HCT116 (cell line): ENCODE data around the gene SMARCB1. TPM values are rescaled to one million over a fixed set of nuclear protein-coding genes. Genes with fewer than 3 reads are reported as not detected.

Experiments
- ATAC-seq: fragments of 200-7000 bp; cut with Tn5 transposase; 2 replicates; pipeline ENCODE4 v1.9.1; 2020; ENCODE audit warnings: mild to moderate bottlenecking, moderate library complexity
- BruUV-seq: library from RNA; stranded (reverse); fragments of 400-500 nt; replicated peaks from 2 replicates; lab custom pipeline; 2021; lab: Mats Ljungman, UMichigan
- CTCF ChIA-PET: fragments of 300-600 bp; sonication (Branson Sonifier 250); formaldehyde crosslinking; loops from one replicate; lab custom pipeline; 2021; ENCODE audit warnings: antibody characterized with exemption; lab: Charles Lee
- POLR2A ChIA-PET: fragments of 300-600, 350-600 bp; sonication (Branson Sonifier 250); formaldehyde crosslinking; loops from one replicate; lab custom pipeline; 2021; ENCODE audit warnings: antibody characterized with exemption; lab: Charles Lee
- RAD21 ChIA-PET, 2 experiments: fragments of 300-600 bp; sonication (Branson Sonifier 250); formaldehyde crosslinking; loops; one replicate each; lab custom pipeline; 2023; ENCODE audit warnings: low total read pairs in 2 of 2; ENCODE audit not compliant: uncharacterized antibody in 2 of 2, unreplicated experiment in 2 of 2, low non-redundant PET in 1 of 2; lab: Charles Lee
- DNase-seq: peaks from one replicate; pipeline ENCODE4 v3.0.0-alpha.2; 2010; ENCODE audit warnings: low read depth, low spot score
- H2AFZ ChIP-seq: fragments of 200-600 bp; shearing (Covaris generic), sonication (generic); 2 replicates; pipeline ENCODE4 v1.6.1; 2017; ENCODE audit warnings: low read depth, mixed run types, mixed read lengths, antibody characterized with exemption, low read length; ENCODE audit not compliant: poor library complexity, severe bottlenecking
- H3K27ac ChIP-seq: 2 replicates; pipeline ENCODE4 v1.5.1; 2012; ENCODE audit warnings: low read depth, low read length
- H3K27me3 ChIP-seq: fragments of 200-600 bp; sonication (generic); 2 replicates; pipeline ENCODE4 v1.6.1; 2016; ENCODE audit warnings: mixed run types, low read length, mixed read lengths; ENCODE audit not compliant: insufficient read depth
- H3K36me3 ChIP-seq, 2 experiments: fragments of 200-500 bp in 1 of 2; fragments of 200-600 bp in 1 of 2; sonication (Bioruptor generic) in 1 of 2; sonication (generic) in 1 of 2; 2 replicates each; pipeline versions ENCODE4 v1.5.1 to v1.6.1; 2014 to 2016; ENCODE audit warnings: low read length in 2 of 2, inconsistent platforms in 1 of 2, mixed read lengths in 1 of 2, mixed run types in 1 of 2; ENCODE audit not compliant: insufficient read depth in 2 of 2, control insufficient read depth in 1 of 2
- H3K4me1 ChIP-seq, 2 experiments: fragments of 200-600 bp in 1 of 2; sonication (generic) in 1 of 2; 2 replicates each; pipeline versions ENCODE4 v1.5.1 to v1.6.1; 2012 to 2017; ENCODE audit warnings: low read length in 2 of 2, inconsistent platforms in 1 of 2, mild to moderate bottlenecking in 1 of 2, mixed read lengths in 1 of 2, mixed run types in 1 of 2, moderate library complexity in 1 of 2; ENCODE audit not compliant: insufficient read depth in 2 of 2, control insufficient read depth in 1 of 2
- H3K4me2 ChIP-seq: fragments of 200-600 bp; sonication (generic); 2 replicates; pipeline ENCODE4 v1.6.1; 2017; ENCODE audit warnings: mixed run types, low read length, mixed read lengths
- H3K4me3 ChIP-seq, 2 experiments: fragments of 200-600 bp in 1 of 2; sonication (generic) in 1 of 2; replicated peaks in 1 of 2; 2 replicates each; pipeline ENCODE4 v1.5.1; 2011 to 2016; ENCODE audit warnings: low read length in 2 of 2, control low read depth in 1 of 2, low read depth in 1 of 2, mild to moderate bottlenecking in 1 of 2, mixed read lengths in 1 of 2, mixed run types in 1 of 2
- H3K79me2 ChIP-seq: fragments of 200-600 bp; sonication (generic); 2 replicates; pipeline ENCODE4 v1.6.1; 2017; ENCODE audit warnings: mild to moderate bottlenecking, mixed run types, low read length, moderate library complexity, mixed read lengths; ENCODE audit not compliant: insufficient read depth
- H3K9ac ChIP-seq: fragments of 200-600 bp; sonication (generic); 2 replicates; pipeline ENCODE4 v1.6.1; 2016; ENCODE audit warnings: low read length, mixed read lengths
- H3K9me2 ChIP-seq: fragments of 200-600 bp; sonication (generic), shearing (Covaris generic); 2 replicates; pipeline ENCODE4 v1.6.1; 2017; ENCODE audit warnings: mixed run types, mild to moderate bottlenecking, moderate library complexity; ENCODE audit not compliant: insufficient read depth
- H3K9me3 ChIP-seq, 2 experiments: fragments of 200-500 bp in 1 of 2; fragments of 200-600 bp in 1 of 2; sonication (Bioruptor generic) in 1 of 2; sonication (generic) in 1 of 2; 2 replicates each; pipeline ENCODE4 v1.6.1; 2014 to 2017; ENCODE audit warnings: low read length in 2 of 2, mixed read lengths in 2 of 2, inconsistent platforms in 1 of 2, low read depth in 1 of 2, mild to moderate bottlenecking in 1 of 2, mixed run types in 1 of 2, moderate library complexity in 1 of 2; ENCODE audit not compliant: control insufficient read depth in 1 of 2, insufficient read depth in 1 of 2
- H4K20me1 ChIP-seq: fragments of 200-600 bp; sonication (generic), shearing (Covaris generic); 2 replicates; pipeline ENCODE4 v1.6.1; 2017; ENCODE audit warnings: mixed run types, mild to moderate bottlenecking, moderate library complexity; ENCODE audit not compliant: insufficient read depth
- CTCF ChIP-seq, 3 experiments: fragments of 200-600 bp in 1 of 3; sonication (generic) in 1 of 3; IDR thresholded peaks in 2 of 3; conservative IDR thresholded peaks in 1 of 3; 2 replicates each; pipeline ENCODE4 v1.5.1; 2012 to 2017; ENCODE audit warnings: low read depth in 2 of 3, low read length in 2 of 3, antibody characterized with exemption in 1 of 3, borderline replicate concordance in 1 of 3, control low read depth in 1 of 3, mild to moderate bottlenecking in 1 of 3, mixed read lengths in 1 of 3, mixed run types in 1 of 3, moderate library complexity in 1 of 3; ENCODE audit not compliant: insufficient read depth in 1 of 3
- RAD21 ChIP-seq: IDR thresholded peaks from 2 replicates; pipeline ENCODE4 v1.6.1; 2012; ENCODE audit warnings: low read depth, mild to moderate bottlenecking
- SP1 ChIP-seq: IDR thresholded peaks from 2 replicates; pipeline ENCODE4 v1.6.1; 2012; ENCODE audit warnings: low read depth
- TCF7L2 ChIP-seq: IDR thresholded peaks from 2 replicates; pipeline ENCODE4 v1.7.0; 2011; ENCODE audit warnings: borderline replicate concordance, inconsistent platforms; ENCODE audit not compliant: insufficient read depth, insufficient read length; ENCODE audit errors: extremely low read depth
- intact Hi-C: fragments of 100-400 bp; cut with micrococcal nuclease; formaldehyde crosslinking; loops from 2 replicates; pipeline ENCODE4 v1.10.0; 2022
- total RNA-seq: library from RNA; stranded (reverse); gene quantifications from one replicate; pipeline ENCODE4 v1.2.1, GENCODE V29; 2021; ENCODE audit not compliant: unreplicated experiment
- TF ChIP-seq, protein P1 (sequence below): IDR thresholded peaks from 2 replicates; pipeline ENCODE4 v1.6.1; 2011; ENCODE audit warnings: mild to moderate bottlenecking, low read length, moderate library complexity; ENCODE audit not compliant: insufficient replicate concordance; ENCODE audit errors: extremely low read depth
- TF ChIP-seq, protein P2 (sequence below): IDR thresholded peaks from 2 replicates; pipeline ENCODE4 v1.6.1; 2012; ENCODE audit warnings: low read depth

Gene SMARCB1
- total RNA-seq, 1 experiment from 2014 or later = 101 TPM

GRCh38 chr22:23806837-23807236 is 20.1 kb downstream of the SMARCB1 start:
- H3K4me2 ChIP-seq = no peak overlapping the region
- H3K27me3 ChIP-seq = no peaks in the 10 kb centered on the region
- H3K9me2 ChIP-seq = no peaks in the 10 kb centered on the region
- ATAC-seq (no peak), DNase-seq (no peak)
- CTCF ChIA-PET = no interaction called here
- H3K36me3 ChIP-seq = peaks cover 32 to 35% of the 10 kb centered on the region in 2 experiments
- no peak overlapping the region for H3K4me3 ChIP-seq
- no TSS peak for BruUV-seq
- H3K79me2 ChIP-seq = no peaks in the 10 kb centered on the region
- no peaks in the 10 kb centered on the region for H4K20me1 ChIP-seq
- POLR2A ChIA-PET = no interaction called here
- intact Hi-C loops = no loop called here
- TF ChIP-seq TCF7L2 (no peak), CTCF (IDR thresholded peaks at IDR 0.05 in 2 of 3, conservative IDR thresholded peaks at IDR 0.05 in 1 of 3; ENCODE audit: borderline replicate concordance in 1 of 3, insufficient read depth in 1 of 3, low read depth in 2 of 3, low read length in 2 of 3) (no peak), RAD21 (no peak), SP1 (no peak)
- TF ChIP-seq, protein P1, sequence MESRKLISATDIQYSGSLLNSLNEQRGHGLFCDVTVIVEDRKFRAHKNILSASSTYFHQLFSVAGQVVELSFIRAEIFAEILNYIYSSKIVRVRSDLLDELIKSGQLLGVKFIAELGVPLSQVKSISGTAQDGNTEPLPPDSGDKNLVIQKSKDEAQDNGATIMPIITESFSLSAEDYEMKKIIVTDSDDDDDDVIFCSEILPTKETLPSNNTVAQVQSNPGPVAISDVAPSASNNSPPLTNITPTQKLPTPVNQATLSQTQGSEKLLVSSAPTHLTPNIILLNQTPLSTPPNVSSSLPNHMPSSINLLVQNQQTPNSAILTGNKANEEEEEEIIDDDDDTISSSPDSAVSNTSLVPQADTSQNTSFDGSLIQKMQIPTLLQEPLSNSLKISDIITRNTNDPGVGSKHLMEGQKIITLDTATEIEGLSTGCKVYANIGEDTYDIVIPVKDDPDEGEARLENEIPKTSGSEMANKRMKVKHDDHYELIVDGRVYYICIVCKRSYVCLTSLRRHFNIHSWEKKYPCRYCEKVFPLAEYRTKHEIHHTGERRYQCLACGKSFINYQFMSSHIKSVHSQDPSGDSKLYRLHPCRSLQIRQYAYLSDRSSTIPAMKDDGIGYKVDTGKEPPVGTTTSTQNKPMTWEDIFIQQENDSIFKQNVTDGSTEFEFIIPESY = no peak
- TF ChIP-seq, protein P2, sequence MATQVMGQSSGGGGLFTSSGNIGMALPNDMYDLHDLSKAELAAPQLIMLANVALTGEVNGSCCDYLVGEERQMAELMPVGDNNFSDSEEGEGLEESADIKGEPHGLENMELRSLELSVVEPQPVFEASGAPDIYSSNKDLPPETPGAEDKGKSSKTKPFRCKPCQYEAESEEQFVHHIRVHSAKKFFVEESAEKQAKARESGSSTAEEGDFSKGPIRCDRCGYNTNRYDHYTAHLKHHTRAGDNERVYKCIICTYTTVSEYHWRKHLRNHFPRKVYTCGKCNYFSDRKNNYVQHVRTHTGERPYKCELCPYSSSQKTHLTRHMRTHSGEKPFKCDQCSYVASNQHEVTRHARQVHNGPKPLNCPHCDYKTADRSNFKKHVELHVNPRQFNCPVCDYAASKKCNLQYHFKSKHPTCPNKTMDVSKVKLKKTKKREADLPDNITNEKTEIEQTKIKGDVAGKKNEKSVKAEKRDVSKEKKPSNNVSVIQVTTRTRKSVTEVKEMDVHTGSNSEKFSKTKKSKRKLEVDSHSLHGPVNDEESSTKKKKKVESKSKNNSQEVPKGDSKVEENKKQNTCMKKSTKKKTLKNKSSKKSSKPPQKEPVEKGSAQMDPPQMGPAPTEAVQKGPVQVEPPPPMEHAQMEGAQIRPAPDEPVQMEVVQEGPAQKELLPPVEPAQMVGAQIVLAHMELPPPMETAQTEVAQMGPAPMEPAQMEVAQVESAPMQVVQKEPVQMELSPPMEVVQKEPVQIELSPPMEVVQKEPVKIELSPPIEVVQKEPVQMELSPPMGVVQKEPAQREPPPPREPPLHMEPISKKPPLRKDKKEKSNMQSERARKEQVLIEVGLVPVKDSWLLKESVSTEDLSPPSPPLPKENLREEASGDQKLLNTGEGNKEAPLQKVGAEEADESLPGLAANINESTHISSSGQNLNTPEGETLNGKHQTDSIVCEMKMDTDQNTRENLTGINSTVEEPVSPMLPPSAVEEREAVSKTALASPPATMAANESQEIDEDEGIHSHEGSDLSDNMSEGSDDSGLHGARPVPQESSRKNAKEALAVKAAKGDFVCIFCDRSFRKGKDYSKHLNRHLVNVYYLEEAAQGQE = no peak
- RAD21 ChIA-PET = no interaction called here
- H3K27ac ChIP-seq = no peak overlapping the region
- H3K4me1 ChIP-seq = no peaks in the 10 kb centered on the region
- H3K9ac ChIP-seq = no peak overlapping the region
- H3K9me3 ChIP-seq = no peaks in the 10 kb centered on the region
- no peak overlapping the region for H2AFZ ChIP-seq
